OCI-LY3 (cell line): ENCODE results near the gene PLXNC1.

ENCODE experiments used
- H2AFZ ChIP-seq: fragments of 200-600, 300-600 bp; shearing (Covaris generic); 2 replicates; pipeline ENCODE4 v1.6.0; 2014; ENCODE audit warnings: antibody characterized with exemption, low read depth, low read length
- H3K27ac ChIP-seq: fragments of 200-600, 300-600 bp; sonication (generic); 2 replicates; pipeline ENCODE4 v1.5.1; 2014; ENCODE audit warnings: mild to moderate bottlenecking, low read length, moderate library complexity, mixed read lengths
- H3K27me3 ChIP-seq: fragments of 200-600, 300-600 bp; sonication (generic); 2 replicates; pipeline ENCODE4 v1.6.1; 2014; ENCODE audit warnings: low read depth, low read length, mixed read lengths
- H3K36me3 ChIP-seq: fragments of 200-600, 300-600 bp; sonication (generic); replicated peaks from 2 replicates; pipeline ENCODE3; 2014; ENCODE audit warnings: low read depth, low read length, mixed read lengths
- H3K4me1 ChIP-seq: fragments of 300-600, 200-600 bp; sonication (generic); 2 replicates; pipeline ENCODE4 v1.6.1; 2014; ENCODE audit warnings: low read length, mixed read lengths
- H3K4me2 ChIP-seq: fragments of 200-600, 300-600 bp; sonication (generic); 2 replicates; pipeline ENCODE4 v1.6.1; 2014; ENCODE audit warnings: low read length, mixed read lengths
- H3K4me3 ChIP-seq: fragments of 300-600, 200-600 bp; sonication (generic); 2 replicates; pipeline ENCODE4 v1.5.1; 2014; ENCODE audit warnings: antibody characterized with exemption, mild to moderate bottlenecking, low read length, moderate library complexity
- H3K79me2 ChIP-seq: fragments of 300-600, 200-600 bp; shearing (Covaris generic); 2 replicates; pipeline ENCODE4 v1.6.1; 2014; ENCODE audit warnings: mild to moderate bottlenecking, low read length, mixed read lengths
- H3K9ac ChIP-seq: fragments of 300-600, 200-600 bp; shearing (Covaris generic); 2 replicates; pipeline ENCODE4 v1.6.0; 2014; ENCODE audit warnings: mild to moderate bottlenecking, low read length, moderate library complexity
- H3K9me3 ChIP-seq: fragments of 200-600, 300-600 bp; shearing (Covaris generic); 2 replicates; pipeline ENCODE4 v1.6.1; 2014; ENCODE audit warnings: low read length, mixed read lengths; ENCODE audit not compliant: insufficient read depth
- H4K20me1 ChIP-seq: fragments of 200-600, 300-600 bp; sonication (generic); 2 replicates; pipeline ENCODE4 v1.6.1; 2016; ENCODE audit warnings: low read length, mixed read lengths; ENCODE audit not compliant: insufficient read depth
- CTCF ChIP-seq: fragments of 200-600, 300-600 bp; sonication (generic); IDR thresholded peaks from 2 replicates; pipeline ENCODE4 v1.5.1; 2014; ENCODE audit warnings: antibody characterized with exemption, low read length, low read depth
- EZH2phosphoT487 ChIP-seq: fragments of 200-600 bp; shearing (Covaris generic); IDR thresholded peaks from 2 replicates; pipeline ENCODE4 v1.6.1; 2018; ENCODE audit warnings: antibody characterized with exemption, mixed run types, low read depth

The PLXNC1 gene

GRCh38 chr12:94272280-94272679 lies 123.9 kb downstream of the PLXNC1 start:
- Histone ChIP-seq H3K4me1 (peaks cover 51% of the 10 kb centered on the region), H3K4me3 (no peak overlapping the region), H3K27ac (no peak overlapping the region), H3K9me3 (no peaks in the 10 kb centered on the region), H3K9ac (no peak overlapping the region), H2AFZ (no peak overlapping the region), H3K79me2 (no peaks in the 10 kb centered on the region), H4K20me1 (no peaks in the 10 kb centered on the region), H3K27me3 (no peaks in the 10 kb centered on the region), H3K4me2 (no peak overlapping the region), H3K36me3 (no peaks in the 10 kb centered on the region)
- TF ChIP-seq EZH2phosphoT487 (no peak), CTCF (no peak)

- Histone ChIP-seq H3K4me1 (peaks cover 41% of the 10 kb centered on the region), H3K79me2 (no peaks in the 10 kb centered on the region), H3K36me3 (no peaks in the 10 kb centered on the region), H3K9ac (no peak overlapping the region), H3K27me3 (no peaks in the 10 kb centered on the region), H3K27ac (no peak overlapping the region), H3K4me3 (no peak overlapping the region), H3K4me2 (no peak overlapping the region), H4K20me1 (no peaks in the 10 kb centered on the region), H3K9me3 (no peaks in the 10 kb centered on the region), H2AFZ (no peak overlapping the region)
- TF ChIP-seq EZH2phosphoT487 = no peak
- no peak for TF ChIP-seq CTCF
These were observed 124.9 kb downstream of the PLXNC1 start for GRCh38 chr12:94273272-94273671.

DNA sequence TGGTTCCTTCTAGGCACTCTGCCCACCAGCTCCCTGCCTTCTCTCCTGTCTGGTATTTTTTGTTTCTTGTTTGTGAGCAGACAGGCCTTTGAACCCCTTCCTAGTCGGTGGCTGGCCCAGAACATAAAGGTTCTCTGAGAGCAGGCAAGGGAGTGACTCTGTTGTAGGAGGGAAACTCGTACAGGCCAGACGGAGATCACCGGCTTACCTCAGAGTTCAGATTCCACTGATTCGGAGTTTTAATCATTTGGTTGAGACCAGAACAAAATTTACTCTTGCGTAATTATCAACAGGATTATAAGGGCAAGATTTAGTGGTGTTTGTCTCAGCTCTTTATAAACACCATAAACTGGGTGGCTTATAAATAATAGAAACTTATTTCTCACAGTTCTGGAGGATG lies 128.3 kb downstream of the PLXNC1 start:
- Histone ChIP-seq H3K36me3 (no peaks in the 10 kb centered on the region), H3K4me3 (no peak overlapping the region), H3K27ac (no peak overlapping the region), H3K79me2 (no peaks in the 10 kb centered on the region), H3K9me3 (no peaks in the 10 kb centered on the region), H2AFZ (no peak overlapping the region), H3K9ac (no peak overlapping the region), H3K4me2 (no peak overlapping the region), H3K27me3 (no peaks in the 10 kb centered on the region), H3K4me1 (peaks cover 7% of the 10 kb centered on the region), H4K20me1 (no peaks in the 10 kb centered on the region)
- TF ChIP-seq EZH2phosphoT487 = no peak

DNA sequence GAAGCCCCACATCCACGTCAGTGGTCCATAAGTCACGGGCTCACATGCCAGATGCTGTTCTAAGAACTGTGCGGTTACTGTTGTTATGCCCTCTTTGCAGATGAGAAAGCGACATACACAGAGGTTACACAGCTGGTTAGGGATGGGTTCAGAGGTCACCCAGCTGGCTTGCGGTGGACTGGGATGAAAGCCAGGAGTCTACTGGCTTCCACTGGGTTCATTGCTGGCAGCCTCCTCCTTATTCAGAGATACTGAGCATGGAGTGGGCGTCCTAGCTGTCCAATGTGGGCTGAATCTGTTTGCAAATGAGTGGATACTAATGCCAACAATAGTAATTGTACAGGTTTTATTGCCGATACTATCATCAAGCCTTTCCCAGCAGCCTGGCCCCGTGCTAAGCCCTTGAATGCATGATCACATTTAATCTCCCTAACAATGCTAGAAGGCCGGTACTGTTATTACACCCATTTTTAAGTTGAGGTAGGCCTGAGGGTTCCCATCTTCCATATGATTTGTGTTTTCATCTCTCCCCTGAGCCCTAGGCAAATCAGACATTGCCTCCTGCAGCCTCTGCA lies 129.1 kb downstream of the PLXNC1 start:
- Histone ChIP-seq H4K20me1 (no peaks in the 10 kb centered on the region), H3K4me1 (no peaks in the 10 kb centered on the region), H3K36me3 (no peaks in the 10 kb centered on the region), H3K79me2 (no peaks in the 10 kb centered on the region), H3K4me2 (no peak overlapping the region), H3K4me3 (no peak overlapping the region), H2AFZ (no peak overlapping the region), H3K27ac (no peak overlapping the region), H3K27me3 (no peaks in the 10 kb centered on the region), H3K9ac (no peak overlapping the region), H3K9me3 (no peaks in the 10 kb centered on the region)
- TF ChIP-seq EZH2phosphoT487 = no peak
- no peak for TF ChIP-seq CTCF

DNA sequence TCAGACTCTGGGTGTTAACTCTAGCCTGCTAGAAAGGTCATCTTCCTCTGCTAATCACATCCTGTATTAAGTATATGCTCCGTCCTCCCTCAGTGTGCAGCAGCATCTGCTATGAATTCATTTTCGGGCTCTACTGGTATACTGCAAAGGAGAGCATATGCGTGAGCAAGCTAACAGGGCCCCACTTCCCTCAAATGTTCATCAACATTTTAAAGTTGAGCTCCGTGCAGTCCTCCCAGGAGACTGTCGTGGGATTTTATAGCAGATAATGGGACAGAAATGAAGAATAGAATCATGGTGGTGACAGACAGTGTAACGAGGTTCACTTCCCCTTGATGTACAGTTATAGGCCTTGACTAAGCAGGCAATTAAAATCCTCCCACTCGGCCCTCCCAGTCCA lies 131.7 kb downstream of the PLXNC1 start:
- no peaks in the 10 kb centered on the region for H3K9me3 ChIP-seq
- no peak overlapping the region for H3K4me2 ChIP-seq
- no peak for TF ChIP-seq CTCF
- TF ChIP-seq EZH2phosphoT487 = no peak
- no peak overlapping the region for H3K27ac ChIP-seq
- no peaks in the 10 kb centered on the region for H3K36me3 ChIP-seq
- no peak overlapping the region for H3K4me3 ChIP-seq
- H2AFZ ChIP-seq = no peak overlapping the region
- H3K79me2 ChIP-seq = no peaks in the 10 kb centered on the region
- no peaks in the 10 kb centered on the region for H3K4me1 ChIP-seq
- H3K27me3 ChIP-seq = no peaks in the 10 kb centered on the region
- no peak overlapping the region for H3K9ac ChIP-seq
- no peaks in the 10 kb centered on the region for H4K20me1 ChIP-seq
